Skeletal muscle tissue (tissue), 4 donors: ENCODE data around the gene VASP. TPM values are rescaled to one million over a fixed set of nuclear protein-coding genes. Genes with fewer than 3 reads are reported as not detected.

ENCODE experiments used
- H3K27ac ChIP-seq: one replicate; pipeline ENCODE4 v1.7.0; 2013; ENCODE audit warnings: mild to moderate bottlenecking, low read depth, low read length, inconsistent platforms
- H3K27me3 ChIP-seq, 3 donors: one replicate each; pipeline ENCODE4 v1.7.0; 2013; ENCODE audit warnings: low read length in 3 of 3; ENCODE audit not compliant: control insufficient read depth in 3 of 3, insufficient read depth in 3 of 3
- H3K36me3 ChIP-seq, 3 donors: one replicate each; pipeline ENCODE4 v1.7.0; 2013; ENCODE audit warnings: low read length in 3 of 3; ENCODE audit not compliant: control insufficient read depth in 3 of 3, insufficient read depth in 3 of 3
- H3K4me1 ChIP-seq, 3 donors: one replicate each; pipeline ENCODE4 v1.7.0; 2013; ENCODE audit warnings: low read length in 3 of 3, mild to moderate bottlenecking in 3 of 3; ENCODE audit not compliant: control insufficient read depth in 3 of 3, insufficient read depth in 3 of 3
- H3K4me3 ChIP-seq, 3 donors: one replicate each; pipeline ENCODE4 v1.7.0; 2013; ENCODE audit warnings: low read length in 3 of 3
- H3K9ac ChIP-seq, 3 donors: one replicate each; pipeline ENCODE4 v1.7.0; 2013; ENCODE audit warnings: low read length in 3 of 3, mild to moderate bottlenecking in 3 of 3, moderate library complexity in 2 of 3, low read depth in 1 of 3
- H3K9me3 ChIP-seq, 3 donors: one replicate each; pipeline ENCODE4 v1.7.0; 2013; ENCODE audit warnings: low read length in 3 of 3; ENCODE audit not compliant: control insufficient read depth in 3 of 3
- total RNA-seq: library from RNA; depleted of rRNA; stranded (reverse); fragments of >200 nt; gene quantifications from one replicate; pipeline ENCODE4 v1.2.3, GENCODE V29; 2014
- donor health status: Osteomylitis.

VASP gene
- total RNA-seq, 1 donor from 2014 or later, result 32.4 TPM

DNA sequence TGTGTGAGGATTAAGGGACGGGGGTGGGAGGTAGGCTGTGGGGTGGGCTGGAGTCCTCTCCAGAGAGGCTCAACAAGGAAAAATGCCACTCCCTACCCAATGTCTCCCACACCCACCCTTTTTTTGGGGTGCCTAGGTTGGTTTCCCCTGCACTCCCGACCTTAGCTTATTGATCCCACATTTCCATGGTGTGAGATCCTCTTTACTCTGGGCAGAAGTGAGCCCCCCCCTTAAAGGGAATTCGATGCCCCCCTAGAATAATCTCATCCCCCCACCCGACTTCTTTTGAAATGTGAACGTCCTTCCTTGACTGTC is 34.0 kb upstream of the VASP start:
- Histone ChIP-seq H3K27ac (no peak overlapping the region), H3K4me3 (no peak overlapping the region), H3K36me3 (peaks cover 0 to 3% (median 0%) of the 10 kb centered on the region in 3 donors), H3K9me3 (no peaks in the 10 kb centered on the region), H3K27me3 (peaks cover 0 to 3% (median 0%) of the 10 kb centered on the region in 3 donors), H3K4me1 (peaks cover 26 to 41% (median 29%) of the 10 kb centered on the region in 3 donors), H3K9ac (no peak overlapping the region)

GRCh38 chr19:45473682-45474605 is 33.3 kb upstream of the VASP start:
- Histone ChIP-seq H3K9me3 (no peaks in the 10 kb centered on the region), H3K4me1 (peaks cover 23 to 37% (median 28%) of the 10 kb centered on the region in 3 donors), H3K27me3 (peaks cover 0 to 3% (median 0%) of the 10 kb centered on the region in 3 donors), H3K36me3 (peaks cover 0 to 3% (median 0%) of the 10 kb centered on the region in 3 donors), H3K9ac (no peak overlapping the region), H3K27ac (no peak overlapping the region), H3K4me3 (no peak overlapping the region)

DNA sequence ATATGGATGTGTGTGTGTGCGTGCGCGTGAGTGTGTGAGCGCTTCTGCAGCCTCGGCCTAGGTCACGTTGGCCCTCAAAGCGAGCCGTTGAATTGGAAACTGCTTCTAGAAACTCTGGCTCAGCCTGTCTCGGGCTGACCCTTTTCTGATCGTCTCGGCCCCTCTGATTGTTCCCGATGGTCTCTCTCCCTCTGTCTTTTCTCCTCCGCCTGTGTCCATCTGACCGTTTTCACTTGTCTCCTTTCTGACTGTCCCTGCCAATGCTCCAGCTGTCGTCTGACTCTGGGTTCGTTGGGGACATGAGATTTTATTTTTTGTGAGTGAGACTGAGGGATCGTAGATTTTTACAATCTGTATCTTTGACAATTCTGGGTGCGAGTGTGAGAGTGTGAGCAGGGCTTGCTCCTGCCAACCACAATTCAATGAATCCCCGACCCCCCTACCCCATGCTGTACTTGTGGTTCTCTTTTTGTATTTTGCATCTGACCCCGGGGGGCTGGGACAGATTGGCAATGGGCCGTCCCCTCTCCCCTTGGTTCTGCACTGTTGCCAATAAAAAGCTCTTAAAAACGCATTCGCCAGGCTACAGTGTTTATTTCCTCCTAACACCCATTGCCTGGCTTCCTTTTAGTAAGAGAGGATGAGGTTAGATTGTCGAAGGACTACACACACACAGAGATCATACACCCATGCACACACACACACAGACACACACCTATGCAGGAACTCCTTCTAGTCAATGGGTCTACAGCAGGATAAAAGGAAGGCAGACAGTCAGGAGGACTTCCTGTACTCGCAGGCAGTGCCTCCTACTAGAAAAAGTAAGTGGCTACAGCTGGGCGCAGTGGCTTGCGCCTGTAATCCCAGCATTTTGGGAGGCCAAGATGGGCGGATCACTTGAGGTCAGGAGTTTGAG is 32.4 kb upstream of the VASP start:
- Histone ChIP-seq H3K9me3 (no peaks in the 10 kb centered on the region), H3K36me3 (peaks cover 0 to 3% (median 0%) of the 10 kb centered on the region in 3 donors), H3K4me3 (no peak overlapping the region), H3K27me3 (peaks cover 0 to 3% (median 0%) of the 10 kb centered on the region in 3 donors), H3K4me1 (peaks cover 17 to 29% (median 25%) of the 10 kb centered on the region in 3 donors), H3K9ac (no peak overlapping the region), H3K27ac (no peak overlapping the region)

- Histone ChIP-seq H3K27me3 (peaks cover 0 to 3% (median 0%) of the 10 kb centered on the region in 3 donors), H3K36me3 (peaks cover 0 to 3% (median 0%) of the 10 kb centered on the region in 3 donors), H3K4me3 (no peak overlapping the region), H3K9ac (no peak overlapping the region), H3K27ac (no peak overlapping the region), H3K4me1 (peaks cover 9 to 21% (median 19%) of the 10 kb centered on the region in 3 donors), H3K9me3 (no peaks in the 10 kb centered on the region)
Measured at GRCh38 chr19:45475537-45476291, 31.6 kb upstream of the VASP start.

GRCh38 chr19:45476304-45476703 is 31.0 kb upstream of the VASP start:
- Histone ChIP-seq H3K9me3 (no peaks in the 10 kb centered on the region), H3K27me3 (peaks cover 0 to 3% (median 0%) of the 10 kb centered on the region in 3 donors), H3K27ac (no peak overlapping the region), H3K4me1 (peaks cover 9 to 20% (median 15%) of the 10 kb centered on the region in 3 donors), H3K36me3 (peaks cover 0 to 3% (median 0%) of the 10 kb centered on the region in 3 donors), H3K9ac (peak overlapping the region in 1 of 3 donors; percentile 25), H3K4me3 (no peak overlapping the region)

DNA sequence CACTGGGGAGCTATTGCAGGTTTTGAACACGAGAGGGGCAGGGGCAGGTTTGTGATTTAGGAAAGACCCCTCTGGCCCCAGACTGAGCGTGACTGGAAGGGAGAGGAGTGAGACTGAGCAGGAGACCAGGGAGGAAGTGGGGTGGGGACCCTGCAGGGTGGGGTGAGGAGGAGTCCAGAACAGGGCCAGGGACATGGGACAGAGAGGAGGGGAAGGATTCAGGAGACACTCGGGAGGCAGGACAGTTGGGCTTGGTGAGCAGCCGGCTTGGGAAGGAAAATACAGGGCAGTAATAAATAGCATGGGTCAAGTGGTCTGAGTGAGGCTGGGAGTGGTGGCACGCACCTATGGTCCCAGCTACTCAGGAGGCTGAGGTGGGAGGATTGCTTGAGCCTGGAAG is 30.1 kb upstream of the VASP start:
- Histone ChIP-seq H3K4me3 (no peak overlapping the region), H3K9ac (peak overlapping the region in 1 of 3 donors; percentile 16), H3K4me1 (peaks cover 9 to 15% (median 14%) of the 10 kb centered on the region in 3 donors), H3K27ac (no peak overlapping the region), H3K36me3 (no peaks in the 10 kb centered on the region), H3K9me3 (no peaks in the 10 kb centered on the region), H3K27me3 (peaks cover 0 to 3% (median 0%) of the 10 kb centered on the region in 3 donors)

DNA sequence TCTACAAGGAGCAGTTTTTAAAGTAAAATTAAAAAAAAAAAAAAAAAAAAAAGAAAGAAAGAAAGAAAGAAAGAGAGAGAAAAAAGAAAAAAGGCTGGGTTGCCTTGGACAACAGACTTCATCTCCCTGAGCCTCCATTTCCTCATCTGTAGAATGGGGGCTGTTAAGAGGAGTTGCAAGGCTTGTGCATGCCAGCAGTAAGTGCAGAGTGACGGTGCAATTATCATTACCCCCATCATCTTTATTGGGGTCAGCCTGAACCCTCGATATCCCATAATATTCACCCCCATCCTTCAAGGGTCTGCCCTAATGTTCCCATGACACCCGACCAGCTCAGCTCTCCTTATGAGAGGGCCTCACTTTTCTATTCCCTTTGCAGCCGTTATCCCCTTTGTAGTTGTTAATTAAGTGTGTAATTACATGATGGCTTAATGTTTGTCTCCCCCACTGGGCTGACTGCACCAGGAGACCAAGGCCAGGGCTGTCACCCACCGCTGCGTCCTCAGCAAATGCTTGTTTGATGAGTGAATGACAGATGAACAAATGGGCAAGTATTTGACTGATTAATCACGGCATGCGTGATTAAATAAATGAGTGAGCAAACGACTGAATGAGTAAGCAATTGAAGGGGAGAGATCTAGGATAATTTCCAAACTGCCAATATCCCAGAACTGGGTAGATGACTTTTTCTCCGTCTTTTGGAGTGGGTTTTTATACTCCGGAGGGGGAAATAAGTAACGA is 29.4 kb upstream of the VASP start:
- Histone ChIP-seq H3K36me3 (no peaks in the 10 kb centered on the region), H3K4me1 (peaks cover 9 to 15% (median 14%) of the 10 kb centered on the region in 3 donors), H3K9me3 (no peaks in the 10 kb centered on the region), H3K4me3 (peak overlapping the region; percentile 69 to 81 (median 76)), H3K27me3 (peaks cover 0 to 2% (median 0%) of the 10 kb centered on the region in 3 donors), H3K9ac (peak overlapping the region; percentile 81 to 96 (median 89)), H3K27ac (peak overlapping the region; percentile 98)

GRCh38 chr19:45478454-45479238 is 28.6 kb upstream of the VASP start:
- Histone ChIP-seq H3K27ac (peak overlapping the region; percentile 98), H3K9ac (peak overlapping the region; percentile 81 to 96 (median 89)), H3K9me3 (no peaks in the 10 kb centered on the region), H3K27me3 (no peaks in the 10 kb centered on the region), H3K4me3 (peak overlapping the region; percentile 69 to 81 (median 76)), H3K36me3 (no peaks in the 10 kb centered on the region), H3K4me1 (peaks cover 9 to 15% (median 14%) of the 10 kb centered on the region in 3 donors)
